HS-27A (cell line): ENCODE data around the gene GNG5.
A peak's percentile ranks its signal among the peaks of the same experiment; 100 is the strongest.
"Not testable (repeated sequence)": the region's sequence is repeated elsewhere in the genome, so short reads cannot be mapped to it uniquely, and the experiment has no call there.

Source experiments
- DNase-seq: peaks from one replicate; pipeline ENCODE4 v3.0.0-alpha.2; 2012; ENCODE audit warnings: low read depth, missing footprints

The GNG5 gene

DNA sequence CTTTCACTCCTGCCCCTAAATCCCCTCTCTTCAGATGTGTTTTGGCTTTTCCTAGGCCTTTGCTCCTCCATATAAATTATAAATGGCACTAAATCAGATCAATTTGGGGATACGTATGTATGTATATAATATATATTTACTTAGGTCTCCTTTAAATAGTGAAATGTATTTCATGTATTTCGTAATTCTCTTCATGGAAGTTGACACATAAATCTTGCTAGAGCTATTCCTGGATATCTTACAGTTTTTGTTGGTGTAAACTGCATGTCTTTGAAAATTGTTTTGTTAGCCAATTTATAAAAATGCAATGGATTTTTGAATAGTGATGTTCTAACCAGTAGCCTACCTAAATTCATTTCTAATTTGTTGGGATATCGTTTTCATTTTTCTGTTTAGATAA is 18.3 kb downstream of the GNG5 start:
- no peak for DNase-seq

DNA sequence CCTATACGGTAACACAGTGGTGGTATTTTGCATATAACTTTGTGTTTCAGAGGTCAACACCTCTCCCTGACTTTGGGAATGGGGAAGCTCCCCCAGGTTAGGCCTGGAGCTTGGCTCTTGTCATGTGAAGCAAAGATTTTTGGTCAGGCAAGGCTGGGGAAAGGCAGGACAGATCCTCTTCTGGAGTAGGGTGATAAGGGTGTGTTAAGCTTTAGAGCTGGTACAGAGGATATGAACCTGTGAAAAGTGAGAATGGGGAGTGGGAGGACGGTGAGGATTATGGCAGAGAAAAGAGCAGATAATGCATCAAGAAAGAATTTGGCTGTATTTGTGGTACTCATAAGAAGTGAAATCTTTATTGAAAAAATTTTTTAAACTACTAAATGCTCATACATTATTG is 25.1 kb downstream of the GNG5 start:
- no peak for DNase-seq

DNA sequence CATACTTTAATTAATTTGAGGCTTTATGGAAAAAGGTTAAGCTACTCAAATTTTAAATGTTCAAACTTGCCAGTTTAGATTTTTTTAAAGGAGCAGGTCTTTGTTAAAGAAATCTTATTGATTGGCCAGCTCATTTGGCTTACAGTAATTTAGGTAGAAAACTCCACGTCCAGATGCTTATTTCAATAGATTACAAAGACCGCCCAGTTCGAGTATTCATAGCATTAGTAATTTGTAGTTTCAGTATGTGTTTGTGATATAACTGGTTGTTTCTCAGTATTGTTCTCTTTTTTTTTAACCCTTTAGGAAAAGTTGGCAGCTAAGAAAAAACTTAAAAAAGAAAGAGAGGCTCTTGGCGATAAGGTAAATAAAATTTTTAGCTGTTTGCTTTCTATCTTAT is 25.7 kb downstream of the GNG5 start:
- no peak for DNase-seq

DNA sequence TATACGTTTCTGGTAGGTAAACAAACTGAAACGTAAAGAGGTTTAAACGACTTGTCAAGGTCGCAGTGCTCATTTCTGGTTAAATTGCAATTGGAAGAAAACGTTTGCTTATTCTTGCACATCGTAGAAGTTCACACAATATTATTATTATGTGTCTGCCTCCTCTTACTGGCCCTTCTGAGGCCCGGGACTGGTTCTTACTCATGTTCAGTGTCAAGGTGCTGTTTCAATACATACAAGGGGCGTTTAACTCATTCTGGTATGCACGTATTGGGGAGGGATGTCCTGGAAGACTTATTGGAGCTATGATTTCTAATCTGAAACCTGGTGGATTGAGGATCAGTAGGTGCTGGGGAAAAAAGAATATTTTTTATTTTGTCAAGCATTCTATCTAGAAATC is 26.4 kb downstream of the GNG5 start:
- no peak for DNase-seq

DNA sequence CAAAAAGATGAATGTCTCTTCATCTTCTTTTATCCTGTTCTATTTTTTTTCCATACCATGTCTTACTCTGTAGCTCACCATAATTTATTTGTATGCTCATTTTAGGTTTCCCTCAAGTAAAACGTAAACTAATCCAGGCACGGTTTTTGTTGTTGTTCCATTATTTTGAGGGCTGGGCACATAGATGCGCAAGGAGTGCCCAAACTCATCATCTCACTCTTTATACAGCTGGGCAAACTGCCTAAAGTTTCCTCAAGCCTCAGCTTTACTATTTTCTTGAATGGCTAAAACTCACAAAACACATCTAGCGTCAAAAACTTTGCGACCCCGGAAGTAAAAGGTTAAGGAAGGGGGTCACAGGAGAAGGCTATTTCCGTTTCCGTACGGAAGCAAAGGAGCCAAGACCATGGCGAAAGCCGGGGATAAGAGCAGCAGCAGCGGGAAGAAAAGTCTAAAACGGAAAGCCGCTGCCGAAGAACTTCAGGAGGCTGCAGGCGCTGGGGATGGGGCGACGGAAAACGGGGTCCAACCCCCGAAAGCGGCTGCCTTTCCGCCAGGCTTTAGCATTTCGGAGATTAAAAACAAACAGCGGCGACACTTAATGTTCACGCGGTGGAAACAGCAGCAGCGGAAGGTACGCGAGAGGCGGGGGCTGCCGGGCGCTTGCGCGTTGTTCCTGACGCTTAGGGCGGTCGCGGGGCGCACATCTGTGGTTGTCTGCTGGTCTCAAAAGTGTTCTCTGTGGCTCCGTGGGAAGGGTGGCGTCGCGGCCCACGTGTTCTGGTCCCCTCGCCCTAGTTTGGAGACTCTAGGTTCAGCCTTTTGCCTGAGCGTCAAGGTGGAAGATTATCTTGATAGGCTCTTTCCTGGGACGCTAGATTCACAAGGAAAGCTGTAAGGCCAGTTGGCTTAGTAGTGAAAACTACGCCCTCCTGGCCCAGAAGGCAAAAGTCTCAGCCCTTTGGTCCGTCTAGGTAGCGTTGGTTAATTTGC is 27.2 kb downstream of the GNG5 start, which contains the start of gene RPF1:
RPF1 (plus strand) TSS at position 391 of the 993 bp plus-strand sequence; CDS start at position 407, 16 bp downstream.
- DNase-seq, result peak; percentile 77

DNA sequence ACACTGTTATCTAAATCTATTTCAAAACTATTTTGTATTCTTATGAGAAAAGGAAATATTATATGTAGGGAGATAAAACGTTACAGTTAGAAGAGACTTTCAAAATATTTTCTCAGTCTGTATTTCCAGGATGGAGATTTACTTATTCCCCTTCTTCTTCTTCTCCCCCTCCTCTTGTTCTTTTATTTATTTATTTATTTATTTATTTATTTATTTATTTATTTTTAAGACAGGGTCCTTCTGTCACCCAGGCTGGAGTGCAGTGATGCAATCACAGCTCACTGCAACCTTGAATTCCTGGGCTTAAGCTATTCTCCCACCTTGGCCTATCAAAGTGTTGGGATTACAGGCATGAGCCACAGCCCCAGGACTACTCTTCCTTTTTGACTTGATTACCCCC is 30.2 kb downstream of the GNG5 start:
- DNase-seq, result no peak

DNA sequence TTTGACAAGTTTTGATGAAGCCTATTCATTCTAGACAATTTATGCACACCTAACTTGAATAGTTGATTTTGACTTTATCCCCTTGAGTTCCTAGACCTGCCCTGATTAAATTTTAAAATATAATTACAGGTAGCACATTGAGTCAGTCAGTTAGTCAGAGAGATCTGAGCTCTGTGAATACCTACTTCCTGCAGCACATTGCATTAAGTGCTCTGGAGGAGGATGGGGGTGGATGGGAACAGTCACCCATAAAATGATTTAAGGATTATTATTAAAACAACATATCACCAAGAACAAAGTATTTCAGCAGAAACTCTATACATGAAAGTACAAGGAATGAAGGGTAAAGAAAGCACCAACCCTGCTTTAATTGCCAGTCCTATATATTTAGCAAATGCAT is 39.1 kb downstream of the GNG5 start:
- no peak for DNase-seq

DNA sequence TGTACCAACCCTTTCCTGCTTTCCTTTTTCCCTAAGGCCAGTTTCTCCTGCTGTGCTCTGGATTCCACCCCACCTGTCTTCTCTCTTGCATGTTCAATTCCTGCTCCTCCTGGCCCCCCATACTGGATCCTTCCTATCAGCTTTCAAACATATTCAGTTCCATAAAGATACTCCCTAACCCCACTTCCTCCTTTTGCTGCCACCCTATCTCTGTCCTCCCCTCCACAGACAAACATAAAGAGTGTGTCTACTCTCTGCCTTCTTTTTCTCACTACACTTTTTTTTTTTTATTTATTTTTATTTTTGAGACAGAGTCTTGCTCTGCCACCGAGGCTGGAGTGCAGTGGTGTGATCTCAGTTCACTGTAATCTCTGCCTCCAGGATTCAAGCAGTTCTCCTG is 44.3 kb downstream of the GNG5 start:
- no peak for DNase-seq

DNA sequence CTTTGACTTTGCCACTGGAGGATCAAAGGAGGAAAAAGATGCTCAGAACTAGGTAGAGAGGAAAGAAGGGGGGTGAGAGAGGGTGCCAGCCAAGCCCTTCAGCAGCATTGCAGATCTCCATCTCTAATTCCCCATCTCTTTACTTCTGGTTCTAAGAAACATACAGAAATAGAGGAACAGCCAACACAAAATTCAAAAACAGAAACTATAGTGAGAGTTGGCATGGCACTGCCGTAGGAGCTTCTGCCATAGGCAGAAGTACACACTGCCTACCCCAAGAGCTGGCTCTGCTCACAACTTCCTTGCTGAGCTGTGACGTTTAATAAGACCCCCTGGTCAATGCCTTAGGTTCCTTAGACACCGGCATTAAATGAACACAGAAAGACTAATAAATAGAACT is 53.9 kb downstream of the GNG5 start:
- no peak for DNase-seq

DNA sequence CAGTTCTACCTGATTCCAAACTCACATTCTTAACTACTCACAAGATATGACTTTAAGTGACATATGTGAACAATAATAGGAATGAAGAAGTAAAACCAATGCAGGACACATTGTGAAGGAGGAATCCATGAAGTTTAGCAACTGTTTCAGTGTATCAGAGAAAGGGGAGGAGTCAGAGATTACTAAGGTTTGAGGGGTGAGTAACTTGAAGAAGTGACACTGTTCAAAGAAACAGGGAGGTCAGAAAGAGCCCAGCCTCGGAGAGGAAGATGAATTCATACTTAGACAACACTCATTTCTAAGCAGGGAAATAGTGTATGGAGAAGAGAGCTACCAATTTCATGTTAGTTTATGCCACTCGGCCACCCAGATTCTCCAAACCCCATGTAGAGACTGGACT is 55.5 kb downstream of the GNG5 start:
- no peak for DNase-seq

DNA sequence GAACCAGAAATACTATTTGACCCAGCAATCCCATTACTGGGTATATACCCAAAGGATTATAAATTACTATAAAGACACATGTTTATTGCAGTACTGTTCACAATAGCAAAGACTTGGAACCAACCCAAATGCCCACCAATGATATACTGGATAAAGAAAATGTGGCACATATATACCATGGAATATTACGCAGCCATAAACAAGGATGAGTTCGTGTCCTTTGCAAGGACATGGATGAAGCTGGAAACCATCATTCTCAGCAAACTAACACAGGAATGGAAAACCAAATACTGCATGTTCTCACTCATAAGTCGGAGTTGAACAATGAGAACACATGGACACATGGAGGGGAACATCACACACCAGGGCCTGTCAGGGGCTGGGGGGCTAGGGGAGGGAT is 57.7 kb downstream of the GNG5 start:
- DNase-seq, result not testable (repeated sequence)
